Measurements from ENCODE around the gene DDX17. TPM values are rescaled to one million over a fixed set of nuclear protein-coding genes. Genes with fewer than 3 reads are reported as not detected.

The DDX17 gene
- polyA plus RNA-seq, 3 donors = 809 to 1,117 (median 924) TPM

- no peak for DNase-seq (ENCODE audit: extremely low read depth in 1 of 11, low read depth in 9 of 11, low spot score in 4 of 11)
These were observed 64.4 kb downstream of the DDX17 start for GRCh38 chr22:38441620-38442287.

- DNase-seq (ENCODE audit: extremely low read depth in 1 of 11, low read depth in 9 of 11, low spot score in 4 of 11) = no peak
These were observed 65.3 kb downstream of the DDX17 start for GRCh38 chr22:38440747-38441350.

GRCh38 chr22:38437416-38437815 lies 68.7 kb downstream of the DDX17 start:
- DNase-seq (ENCODE audit: extremely low read depth in 1 of 11, low read depth in 9 of 11, low spot score in 4 of 11) = no peak

GRCh38 chr22:38436629-38437395 lies 69.3 kb downstream of the DDX17 start:
- DNase-seq (ENCODE audit: extremely low read depth in 1 of 11, low read depth in 9 of 11, low spot score in 4 of 11) = no peak

- no peak for DNase-seq (ENCODE audit: extremely low read depth in 1 of 11, low read depth in 9 of 11, low spot score in 4 of 11)
These were observed 70.1 kb downstream of the DDX17 start for GRCh38 chr22:38435965-38436364.

GRCh38 chr22:38435010-38435409 lies 71.1 kb downstream of the DDX17 start:
- DNase-seq (ENCODE audit: extremely low read depth in 1 of 11, low read depth in 9 of 11, low spot score in 4 of 11) = no peak

- DNase-seq (ENCODE audit: extremely low read depth in 1 of 11, low read depth in 9 of 11, low spot score in 4 of 11) = no peak
These were observed 72.2 kb downstream of the DDX17 start for GRCh38 chr22:38433871-38434270.

Other genes with a start within 250 kb of the DDX17 start
- gene TMEM184B, start 233.3 kb downstream of the DDX17 start, polyA plus RNA-seq (ENCODE audit: insufficient read length in 3 of 3) = 10 to 100 TPM; 39.8 to 42.2 (median 42.0) TPM
- gene CSNK1E, start 188.9 kb downstream of the DDX17 start, polyA plus RNA-seq (ENCODE audit: insufficient read length in 3 of 3) = 100 to 1,000 TPM; 111 to 189 (median 145) TPM
- gene KCNJ4, start 51.1 kb downstream of the DDX17 start, polyA plus RNA-seq (ENCODE audit: insufficient read length in 3 of 3) = under 1 TPM; 0.28 to 0.30 (median 0.29) TPM
- gene KDELR3, start 38.2 kb downstream of the DDX17 start, polyA plus RNA-seq (ENCODE audit: insufficient read length in 3 of 3) = 10 to 100 TPM in 2 of 3 donors, 1 to 10 TPM in 1; 9.3 to 11.6 (median 11.2) TPM
- 1 to 10 TPM; 5.6 to 6.1 (median 5.7) TPM for gene DMC1, start 63.9 kb upstream of the DDX17 start, polyA plus RNA-seq (ENCODE audit: insufficient read length in 3 of 3)
- 10 to 100 TPM in 1 of 3 donors, 1 to 10 TPM in 2; 5.9 to 11.6 (median 6.7) TPM for gene FAM227A, start 150.1 kb upstream of the DDX17 start, polyA plus RNA-seq (ENCODE audit: insufficient read length in 3 of 3)
- 10 to 100 TPM; 56.5 to 62.1 (median 58.4) TPM for gene CBY1, start 150.3 kb upstream of the DDX17 start, polyA plus RNA-seq (ENCODE audit: insufficient read length in 3 of 3)
- 100 to 1,000 TPM in 1 of 3 donors, 10 to 100 TPM in 2; 74.4 to 107 (median 97.4) TPM for gene TOMM22, start 175.6 kb upstream of the DDX17 start, polyA plus RNA-seq (ENCODE audit: insufficient read length in 3 of 3)
- 10 to 100 TPM; 41.5 to 45.3 (median 42.6) TPM for gene JOSD1, start 194.6 kb upstream of the DDX17 start, polyA plus RNA-seq (ENCODE audit: insufficient read length in 3 of 3)
- gene GTPBP1, start 199.6 kb upstream of the DDX17 start, polyA plus RNA-seq (ENCODE audit: insufficient read length in 3 of 3) = 10 to 100 TPM; 38.5 to 62.3 (median 51.1) TPM
- gene SUN2, start 249.7 kb upstream of the DDX17 start, polyA plus RNA-seq (ENCODE audit: insufficient read length in 3 of 3) = 10 to 100 TPM; 50.4 to 72.6 (median 66.3) TPM

Data from renal cortex interstitium (tissue), 11 donors.